ENCODE measurements around the gene PDCD5.
"Not testable (repeated sequence)": the region's sequence is repeated elsewhere in the genome, so short reads cannot be mapped to it uniquely, and the experiment has no call there.

Gene PDCD5

GRCh38 chr19:32576790-32577189, 4.2 kb upstream of the PDCD5 start:
- DNase-seq (ENCODE audit: low read depth): no peak

- no peak for DNase-seq (ENCODE audit: low read depth)
Observed at GRCh38 chr19:32580353-32580900, 563 bp upstream of the PDCD5 start.

- peak; percentile 72 for DNase-seq (ENCODE audit: low read depth)
Observed at GRCh38 chr19:32581705-32582179, 752 bp downstream of the PDCD5 start.

GRCh38 chr19:32587747-32588504, 6.9 kb downstream of the PDCD5 start:
- not testable (repeated sequence) for DNase-seq (ENCODE audit: low read depth)

- no peak for DNase-seq (ENCODE audit: low read depth)
Observed at GRCh38 chr19:32594021-32594420, 13.0 kb downstream of the PDCD5 start.

GRCh38 chr19:32595491-32595890, 14.5 kb downstream of the PDCD5 start:
- no peak for DNase-seq (ENCODE audit: low read depth)

- DNase-seq (ENCODE audit: low read depth): no peak
Observed at GRCh38 chr19:32598022-32598421, 17.0 kb downstream of the PDCD5 start.

GRCh38 chr19:32599258-32599657, 18.3 kb downstream of the PDCD5 start:
- no peak for DNase-seq (ENCODE audit: low read depth)

- DNase-seq (ENCODE audit: low read depth): peak; percentile 63
Observed at GRCh38 chr19:32599736-32600157, 18.8 kb downstream of the PDCD5 start.

- DNase-seq (ENCODE audit: low read depth): no peak
Observed at GRCh38 chr19:32603961-32604360, 23.0 kb downstream of the PDCD5 start.

GRCh38 chr19:32605544-32605943, 24.6 kb downstream of the PDCD5 start:
- no peak for DNase-seq (ENCODE audit: low read depth)

GRCh38 chr19:32606289-32606688, 25.3 kb downstream of the PDCD5 start:
- no peak for DNase-seq (ENCODE audit: low read depth)

- DNase-seq (ENCODE audit: low read depth): no peak
Observed at GRCh38 chr19:32607479-32607878, 26.5 kb downstream of the PDCD5 start.

- no peak for DNase-seq (ENCODE audit: low read depth)
Observed at GRCh38 chr19:32611161-32611560, 30.2 kb downstream of the PDCD5 start.

- no peak for DNase-seq (ENCODE audit: low read depth)
Observed at GRCh38 chr19:32613008-32613407, 32.0 kb downstream of the PDCD5 start.

- no peak for DNase-seq (ENCODE audit: low read depth)
Observed at GRCh38 chr19:32614916-32615315, 33.9 kb downstream of the PDCD5 start.

- DNase-seq (ENCODE audit: low read depth): no peak
Observed at GRCh38 chr19:32615569-32615968, 34.6 kb downstream of the PDCD5 start.

- DNase-seq (ENCODE audit: low read depth): no peak
Observed at GRCh38 chr19:32619051-32619685, 38.2 kb downstream of the PDCD5 start.

GRCh38 chr19:32622002-32622401, 41.0 kb downstream of the PDCD5 start:
- no peak for DNase-seq (ENCODE audit: low read depth)

GRCh38 chr19:32624410-32624809, 43.4 kb downstream of the PDCD5 start:
- DNase-seq (ENCODE audit: low read depth): peak; percentile 42

- DNase-seq (ENCODE audit: low read depth): no peak
Observed at GRCh38 chr19:32626969-32627368, 46.0 kb downstream of the PDCD5 start.

GRCh38 chr19:32627714-32628270, 46.8 kb downstream of the PDCD5 start:
- no peak for DNase-seq (ENCODE audit: low read depth)

- no peak for DNase-seq (ENCODE audit: low read depth)
Observed at GRCh38 chr19:32630338-32630737, 49.3 kb downstream of the PDCD5 start.
